Effector memory CD4-positive, alpha-beta T cell (primary cell): ENCODE data around the gene NRK.

Experiments
- DNase-seq, 3 donors: peaks; one replicate each; pipeline ENCODE4 v3.0.0-alpha.2; 2020
- H3K27ac ChIP-seq: 2 replicates; pipeline ENCODE4 v1.7.0; 2013; ENCODE audit warnings: mild to moderate bottlenecking, low read length, moderate library complexity; ENCODE audit not compliant: insufficient read depth, poor library complexity, severe bottlenecking
- H3K27me3 ChIP-seq: replicated peaks from 2 replicates; pipeline ENCODE4 v1.7.0; 2013; ENCODE audit warnings: mild to moderate bottlenecking, low read length; ENCODE audit not compliant: insufficient read depth, control insufficient read depth, poor library complexity, severe bottlenecking
- H3K36me3 ChIP-seq: 2 replicates; pipeline ENCODE4 v1.7.0; 2013; ENCODE audit warnings: mild to moderate bottlenecking, low read length, moderate library complexity; ENCODE audit not compliant: control insufficient read depth, insufficient read depth
- H3K4me1 ChIP-seq: 2 replicates; pipeline ENCODE4 v1.7.0; 2013; ENCODE audit warnings: low read length, mild to moderate bottlenecking; ENCODE audit not compliant: control insufficient read depth, insufficient read depth, poor library complexity, severe bottlenecking
- H3K4me3 ChIP-seq: 2 replicates; pipeline ENCODE4 v1.7.0; 2013; ENCODE audit warnings: low read length, low read depth, mild to moderate bottlenecking; ENCODE audit not compliant: insufficient read depth, poor library complexity, severe bottlenecking
- H3K9me3 ChIP-seq: 2 replicates; pipeline ENCODE4 v1.7.0; 2013; ENCODE audit warnings: mild to moderate bottlenecking, low read length, moderate library complexity; ENCODE audit not compliant: control insufficient read depth

Gene NRK

GRCh38 chrX:105880491-105880890 is 58.2 kb downstream of the NRK start:
- Histone ChIP-seq H3K27me3 (no peaks in the 10 kb centered on the region), H3K4me3 (no peak overlapping the region), H3K27ac (no peak overlapping the region), H3K4me1 (no peaks in the 10 kb centered on the region), H3K9me3 (no peaks in the 10 kb centered on the region), H3K36me3 (no peaks in the 10 kb centered on the region)
- no peak for DNase-seq

DNA sequence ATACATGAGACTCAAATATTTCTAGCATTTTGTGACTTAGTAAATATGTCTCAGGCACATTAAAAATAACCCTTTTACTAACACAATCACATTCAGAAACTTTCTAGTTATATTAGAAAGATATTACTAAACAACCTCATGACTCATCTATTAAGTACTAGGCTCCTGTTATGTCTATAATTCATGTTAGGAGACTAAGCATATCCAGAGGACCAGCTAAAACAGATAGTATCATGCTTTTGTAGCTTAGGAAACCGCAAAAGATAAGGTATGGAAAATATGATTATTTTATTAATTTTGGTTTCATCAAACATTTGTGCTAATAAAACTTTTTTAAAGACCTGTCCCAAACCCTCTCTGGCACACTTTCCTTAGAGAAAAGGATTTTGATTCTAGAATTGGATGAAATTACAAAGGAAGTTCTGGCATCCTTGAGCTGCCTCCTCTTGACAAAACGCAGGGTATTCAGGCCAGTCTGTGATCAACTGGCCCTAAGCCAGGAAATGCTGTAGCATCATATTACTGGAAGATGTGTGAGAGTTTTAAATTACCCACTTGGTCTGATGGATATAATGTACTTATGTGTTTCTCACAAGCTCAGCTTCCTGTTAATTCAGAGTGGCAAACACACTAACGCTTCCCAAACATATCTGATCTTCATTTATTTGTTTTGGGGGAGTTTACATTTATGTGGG is 60.4 kb downstream of the NRK start:
- Histone ChIP-seq H3K4me1 (no peaks in the 10 kb centered on the region), H3K27ac (no peak overlapping the region), H3K9me3 (no peaks in the 10 kb centered on the region), H3K27me3 (no peaks in the 10 kb centered on the region), H3K4me3 (no peak overlapping the region), H3K36me3 (no peaks in the 10 kb centered on the region)
- DNase-seq, result no peak

GRCh38 chrX:105894721-105895120 is 72.4 kb downstream of the NRK start:
- H3K4me1 ChIP-seq, result no peaks in the 10 kb centered on the region
- H3K4me3 ChIP-seq, result no peak overlapping the region
- no peaks in the 10 kb centered on the region for H3K9me3 ChIP-seq
- no peak overlapping the region for H3K27ac ChIP-seq
- H3K36me3 ChIP-seq, result no peaks in the 10 kb centered on the region
- no peak for DNase-seq
- no peaks in the 10 kb centered on the region for H3K27me3 ChIP-seq

GRCh38 chrX:105909576-105909975 is 87.2 kb downstream of the NRK start:
- Histone ChIP-seq H3K27me3 (no peaks in the 10 kb centered on the region), H3K27ac (no peak overlapping the region), H3K4me3 (no peak overlapping the region), H3K9me3 (no peaks in the 10 kb centered on the region), H3K4me1 (no peaks in the 10 kb centered on the region), H3K36me3 (no peaks in the 10 kb centered on the region)
- no peak for DNase-seq

GRCh38 chrX:105910563-105911105 is 88.3 kb downstream of the NRK start:
- Histone ChIP-seq H3K9me3 (no peaks in the 10 kb centered on the region), H3K36me3 (no peaks in the 10 kb centered on the region), H3K27me3 (no peaks in the 10 kb centered on the region), H3K4me3 (no peak overlapping the region), H3K27ac (no peak overlapping the region), H3K4me1 (no peaks in the 10 kb centered on the region)
- DNase-seq, result no peak

DNA sequence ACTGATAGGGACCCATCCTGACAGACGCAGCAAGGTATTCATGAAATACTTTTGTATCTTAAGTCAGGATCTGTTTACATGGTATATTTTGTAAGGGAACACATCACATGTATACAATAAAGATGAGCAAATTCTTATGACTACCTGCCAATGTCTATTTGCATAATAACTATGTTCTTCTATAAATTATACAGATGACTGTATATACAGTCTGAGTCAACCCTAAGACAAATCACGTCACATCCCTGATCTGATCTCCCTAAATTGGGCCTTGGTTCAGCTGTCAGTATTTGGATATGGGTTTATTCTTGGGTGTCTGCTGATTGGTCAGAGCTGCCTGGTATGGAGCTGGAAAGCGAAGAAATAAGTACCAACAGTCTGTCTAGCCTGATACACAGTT is 122.9 kb downstream of the NRK start:
- no peak overlapping the region for H3K27ac ChIP-seq
- H3K4me3 ChIP-seq, result no peak overlapping the region
- no peaks in the 10 kb centered on the region for H3K36me3 ChIP-seq
- no peak for DNase-seq
- H3K27me3 ChIP-seq, result no peaks in the 10 kb centered on the region
- H3K9me3 ChIP-seq, result no peaks in the 10 kb centered on the region
- no peaks in the 10 kb centered on the region for H3K4me1 ChIP-seq

DNA sequence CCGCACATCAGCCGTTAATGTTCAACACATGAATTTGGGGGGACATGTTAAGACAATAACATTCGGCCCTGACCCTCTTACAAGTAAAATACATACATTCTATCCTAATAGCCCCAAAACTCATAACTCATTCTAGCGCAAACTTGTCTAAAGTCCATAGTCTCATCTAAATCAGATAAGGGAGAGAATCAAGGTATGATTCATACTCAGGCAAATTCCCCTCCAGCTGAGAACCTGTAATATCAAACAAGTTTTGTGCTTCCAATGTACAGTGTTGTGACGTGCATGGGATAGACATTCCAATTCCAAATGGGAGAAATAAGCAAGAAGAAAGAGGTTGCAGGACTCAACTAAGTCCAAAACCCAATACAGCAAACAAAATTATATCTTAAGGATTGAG is 147.1 kb downstream of the NRK start:
- no peaks in the 10 kb centered on the region for H3K27me3 ChIP-seq
- H3K9me3 ChIP-seq, result no peaks in the 10 kb centered on the region
- no peak overlapping the region for H3K27ac ChIP-seq
- no peak for DNase-seq
- H3K4me1 ChIP-seq, result no peaks in the 10 kb centered on the region
- no peaks in the 10 kb centered on the region for H3K36me3 ChIP-seq
- no peak overlapping the region for H3K4me3 ChIP-seq

- Histone ChIP-seq H3K27ac (no peak overlapping the region), H3K36me3 (no peaks in the 10 kb centered on the region), H3K27me3 (no peaks in the 10 kb centered on the region), H3K4me1 (no peaks in the 10 kb centered on the region), H3K9me3 (no peaks in the 10 kb centered on the region), H3K4me3 (no peak overlapping the region)
- no peak for DNase-seq
These were observed 150.5 kb downstream of the NRK start for GRCh38 chrX:105972690-105973386.

GRCh38 chrX:105973387-105973739 is 151.0 kb downstream of the NRK start:
- no peak overlapping the region for H3K27ac ChIP-seq
- no peak for DNase-seq
- H3K4me3 ChIP-seq, result no peak overlapping the region
- no peaks in the 10 kb centered on the region for H3K4me1 ChIP-seq
- H3K27me3 ChIP-seq, result no peaks in the 10 kb centered on the region
- H3K9me3 ChIP-seq, result no peaks in the 10 kb centered on the region
- H3K36me3 ChIP-seq, result no peaks in the 10 kb centered on the region

DNA sequence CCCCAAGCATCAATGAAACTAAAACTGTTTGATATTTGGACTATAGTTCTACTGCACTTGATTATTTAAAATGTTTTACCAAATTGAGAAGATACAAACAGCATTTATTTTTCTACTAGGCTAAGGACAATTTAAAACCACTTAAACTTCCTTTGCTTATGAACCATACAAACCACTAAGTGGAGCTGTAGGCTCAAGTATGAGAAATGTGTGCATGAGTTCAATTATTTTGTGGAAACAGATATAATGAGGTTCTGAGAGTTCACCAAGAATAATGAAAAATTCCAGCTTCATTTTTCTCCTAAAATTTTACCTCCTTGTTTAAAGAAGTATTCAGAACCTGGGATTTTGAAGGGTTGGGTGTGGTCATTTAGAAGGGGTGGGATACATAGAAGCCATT is 153.0 kb downstream of the NRK start:
- Histone ChIP-seq H3K36me3 (no peaks in the 10 kb centered on the region), H3K27me3 (no peaks in the 10 kb centered on the region), H3K4me1 (no peaks in the 10 kb centered on the region), H3K9me3 (no peaks in the 10 kb centered on the region), H3K4me3 (no peak overlapping the region), H3K27ac (no peak overlapping the region)
- DNase-seq, result no peak
